ENCODE data around the gene SSTR5.

Gene SSTR5

DNA sequence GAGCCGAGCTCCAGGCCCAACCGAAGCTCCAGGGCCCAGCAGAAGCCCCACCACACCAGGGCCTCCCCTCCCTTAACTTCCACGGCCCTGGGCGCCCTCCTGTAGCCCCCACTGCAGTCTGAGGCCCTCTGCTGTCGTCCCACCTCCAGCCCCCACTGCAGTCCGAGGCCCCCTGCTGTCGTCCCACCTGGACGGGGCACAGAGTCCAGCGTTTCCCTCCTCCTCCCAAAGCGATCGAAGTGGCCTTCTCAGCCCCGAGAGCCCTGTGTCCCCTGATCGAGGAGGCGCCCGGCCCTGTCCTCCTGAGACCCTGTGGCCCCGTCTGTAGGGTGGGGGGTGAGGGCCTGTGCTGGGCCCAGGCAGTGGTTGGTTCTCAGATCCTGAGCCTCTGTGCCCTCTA, 54.6 kb downstream of the SSTR5 start:
- DNase-seq, result no peak

DNA sequence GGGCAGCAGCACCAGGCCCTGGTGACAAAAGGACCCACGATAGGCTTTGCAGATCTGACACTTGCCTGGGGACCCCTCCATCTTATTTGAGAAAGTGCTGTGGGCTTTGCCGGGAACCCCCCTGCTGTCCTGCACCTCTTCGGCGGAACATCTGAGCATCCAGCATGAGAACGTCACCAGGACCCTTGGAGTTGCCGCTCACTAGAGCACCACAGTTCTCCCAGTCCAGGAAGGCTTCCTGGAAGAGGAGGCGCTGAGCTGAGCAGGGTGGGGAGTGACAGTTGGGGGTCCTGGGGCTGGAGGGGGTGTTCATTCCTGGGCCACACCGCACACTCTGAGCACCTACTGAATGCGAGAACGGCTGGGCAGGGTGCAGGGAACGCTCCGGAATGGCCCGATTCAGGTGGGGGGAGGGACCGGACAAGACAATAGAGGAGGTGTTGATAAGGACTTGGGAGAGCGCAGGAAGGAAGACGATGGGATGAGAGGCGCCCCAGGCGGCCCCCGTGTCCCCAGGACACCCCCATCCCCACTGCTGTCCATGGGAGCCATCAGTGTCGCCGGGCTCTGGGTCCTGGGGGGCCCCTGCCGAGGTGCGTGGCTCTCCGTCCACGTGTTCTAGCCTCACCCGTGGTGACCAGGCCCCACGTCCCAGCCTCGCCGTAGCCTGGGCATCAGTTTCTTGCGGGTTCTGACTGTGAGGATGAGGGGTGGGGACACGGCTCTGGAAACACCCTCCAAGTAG, 55.6 kb downstream of the SSTR5 start:
- no peak for DNase-seq

DNA sequence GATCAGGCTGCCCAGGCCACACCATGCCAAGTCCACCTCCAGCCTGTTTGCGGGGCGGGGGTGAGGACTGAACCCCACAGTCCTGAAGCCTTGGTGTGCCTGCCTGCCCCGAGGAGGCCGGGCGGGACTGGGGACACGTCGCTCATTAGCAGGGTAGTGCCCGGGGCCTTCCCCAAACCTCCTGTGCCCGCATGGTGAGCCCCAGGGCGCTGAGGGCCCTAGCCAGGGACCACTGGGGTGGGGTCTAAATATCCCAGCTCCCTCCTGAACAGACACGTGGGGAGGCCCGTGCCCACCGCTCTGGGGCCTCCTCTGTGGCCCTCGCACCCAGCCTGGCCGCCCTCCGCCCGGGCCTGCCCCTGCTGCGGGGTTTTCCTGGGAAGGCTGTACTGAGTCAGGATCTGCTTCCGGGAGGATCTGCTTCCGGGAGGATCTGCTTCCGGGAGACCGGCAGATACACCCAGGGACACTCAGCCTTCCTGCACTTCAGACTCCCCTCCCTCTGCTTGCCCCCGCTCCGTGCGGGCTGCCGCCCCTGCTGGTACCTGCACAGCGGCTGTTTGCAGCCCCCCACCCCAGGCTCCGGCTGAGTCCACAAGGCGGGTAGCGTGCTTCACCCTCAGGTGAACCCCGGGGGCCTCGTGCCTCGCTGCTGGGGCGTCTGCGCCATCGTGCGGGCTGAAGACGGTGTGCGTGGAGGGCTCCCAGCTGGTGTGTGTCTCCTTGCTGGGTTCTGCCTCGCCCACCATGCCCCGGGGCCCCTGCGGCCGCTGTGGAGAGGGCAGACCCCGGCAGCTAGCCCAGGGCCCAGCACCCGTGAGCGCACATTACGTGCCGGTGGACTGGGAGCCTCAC, 56.8 kb downstream of the SSTR5 start:
- DNase-seq, result no peak

DNA sequence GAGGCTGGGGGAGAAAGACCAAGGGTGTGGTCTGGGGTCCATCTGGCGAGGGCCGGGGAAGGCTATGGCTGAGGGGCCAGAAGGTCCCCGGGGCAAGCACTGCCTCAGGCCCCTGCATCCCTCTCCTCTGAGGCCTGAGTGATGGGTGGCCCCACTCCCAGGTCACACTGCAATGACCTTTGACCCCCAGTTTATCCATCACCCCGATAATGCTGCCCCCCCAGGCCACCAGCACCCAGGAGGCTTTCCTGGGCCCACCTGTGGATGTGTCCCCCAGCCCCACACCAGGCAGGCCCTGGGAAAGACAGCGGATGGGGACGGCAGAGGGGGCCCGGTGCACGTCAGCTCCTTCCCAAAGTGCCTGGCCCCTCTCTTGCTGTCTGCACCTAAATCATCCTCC, 57.8 kb downstream of the SSTR5 start:
- DNase-seq, result no peak
